ENCODE data around the gene SLC16A9.

The SLC16A9 gene

DNA sequence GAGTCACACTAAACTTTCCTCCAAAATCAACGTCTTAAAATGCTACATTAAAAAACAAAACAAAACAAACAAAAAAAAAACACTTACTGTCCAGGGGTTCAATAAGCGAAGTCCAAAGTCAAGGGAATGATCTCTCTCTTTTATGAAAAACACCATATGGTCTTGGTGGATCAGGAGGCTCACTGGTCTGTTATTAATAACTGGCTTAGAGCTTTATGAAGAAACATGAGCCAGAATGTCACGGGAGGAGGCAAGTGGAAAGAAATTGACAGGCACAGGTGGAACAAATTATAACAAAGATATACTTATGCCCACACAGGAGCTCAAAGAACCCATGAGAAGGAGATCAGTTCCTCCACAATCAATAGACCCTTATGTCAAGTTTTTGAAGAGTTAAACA, 43.6 kb upstream of the SLC16A9 start, which contains the start of gene MRLN:
Gene MRLN (minus strand): TSS at position 189 of the 400 bp plus-strand sequence.
- no peak within 1 kb of the TSS for H3K4me3 ChIP-seq (ENCODE audit: low read depth in 1 of 2, low read length in 2 of 2)
- no peaks in the 10 kb centered on the region for H3K79me2 ChIP-seq (ENCODE audit: insufficient read depth, low read length)
- H3K4me2 ChIP-seq (ENCODE audit: insufficient read depth, low read length): no peak within 1 kb of the TSS
- H3K36me3 ChIP-seq (ENCODE audit: insufficient read depth, low read length): no peaks in the 10 kb centered on the region
- no peak for DNase-seq
- H3K27me3 ChIP-seq (ENCODE audit: insufficient read depth, low read length, poor library complexity): no peaks in the 10 kb centered on the region
- H4K20me1 ChIP-seq (ENCODE audit: insufficient read depth, low read length): no peaks in the 10 kb centered on the region
- TF ChIP-seq, protein P1, sequence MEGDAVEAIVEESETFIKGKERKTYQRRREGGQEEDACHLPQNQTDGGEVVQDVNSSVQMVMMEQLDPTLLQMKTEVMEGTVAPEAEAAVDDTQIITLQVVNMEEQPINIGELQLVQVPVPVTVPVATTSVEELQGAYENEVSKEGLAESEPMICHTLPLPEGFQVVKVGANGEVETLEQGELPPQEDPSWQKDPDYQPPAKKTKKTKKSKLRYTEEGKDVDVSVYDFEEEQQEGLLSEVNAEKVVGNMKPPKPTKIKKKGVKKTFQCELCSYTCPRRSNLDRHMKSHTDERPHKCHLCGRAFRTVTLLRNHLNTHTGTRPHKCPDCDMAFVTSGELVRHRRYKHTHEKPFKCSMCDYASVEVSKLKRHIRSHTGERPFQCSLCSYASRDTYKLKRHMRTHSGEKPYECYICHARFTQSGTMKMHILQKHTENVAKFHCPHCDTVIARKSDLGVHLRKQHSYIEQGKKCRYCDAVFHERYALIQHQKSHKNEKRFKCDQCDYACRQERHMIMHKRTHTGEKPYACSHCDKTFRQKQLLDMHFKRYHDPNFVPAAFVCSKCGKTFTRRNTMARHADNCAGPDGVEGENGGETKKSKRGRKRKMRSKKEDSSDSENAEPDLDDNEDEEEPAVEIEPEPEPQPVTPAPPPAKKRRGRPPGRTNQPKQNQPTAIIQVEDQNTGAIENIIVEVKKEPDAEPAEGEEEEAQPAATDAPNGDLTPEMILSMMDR (IDR thresholded peaks at IDR 0.05; ENCODE audit: borderline replicate concordance, extremely low read depth, low read length, poor library complexity, severe bottlenecking): no peak
- no peak for TF ChIP-seq EZH2 (IDR thresholded peaks at IDR 0.05; ENCODE audit: borderline replicate concordance, low read depth, low read length, severe bottlenecking)
- no peak for ATAC-seq (ENCODE audit: insufficient read depth, low read depth)
- H3K4me1 ChIP-seq (ENCODE audit: insufficient read depth, low read length): no peaks in the 10 kb centered on the region
- H3K9me3 ChIP-seq (ENCODE audit: insufficient read depth, low read length, severe bottlenecking): no peaks in the 10 kb centered on the region
- H2AFZ ChIP-seq (ENCODE audit: low read depth, low read length): no peak within 1 kb of the TSS
- H3K27ac ChIP-seq (ENCODE audit: low read length): no peak within 1 kb of the TSS
- H3K9ac ChIP-seq (ENCODE audit: low read depth, low read length): no peak within 1 kb of the TSS

DNA sequence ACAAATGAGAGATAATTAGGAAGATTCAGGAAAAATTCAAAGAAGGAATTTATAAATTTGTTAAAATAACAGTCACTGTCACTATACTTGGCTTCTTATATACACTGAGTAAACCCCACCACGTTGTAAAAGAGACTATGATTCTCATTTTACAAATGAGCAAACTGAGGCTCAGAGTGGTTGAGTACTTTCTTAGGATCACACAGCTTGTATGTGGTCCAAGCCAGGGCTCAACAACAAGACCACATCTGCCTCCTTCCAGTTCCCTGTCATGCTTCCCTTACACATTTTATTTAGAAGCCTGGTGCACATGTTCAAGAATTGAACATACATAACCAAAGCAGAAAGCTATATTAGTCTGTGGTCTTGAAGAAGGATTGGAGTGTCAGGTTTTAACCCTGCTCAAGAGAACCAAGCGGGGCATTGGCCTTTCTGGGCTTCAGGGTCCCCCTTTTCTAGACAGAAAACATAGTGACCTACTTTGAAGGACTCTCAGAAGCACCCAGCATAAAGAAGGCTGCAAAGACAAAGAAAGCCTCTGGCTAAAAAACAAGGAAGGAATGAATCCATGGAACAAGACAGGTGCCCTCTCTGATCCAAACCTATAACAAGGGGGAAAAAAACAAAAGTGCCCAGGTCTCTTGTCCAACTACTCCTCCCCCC, 42.8 kb upstream of the SLC16A9 start:
- no peak overlapping the region for H2AFZ ChIP-seq (ENCODE audit: low read depth, low read length)
- H3K9me3 ChIP-seq (ENCODE audit: insufficient read depth, low read length, severe bottlenecking): no peaks in the 10 kb centered on the region

DNA sequence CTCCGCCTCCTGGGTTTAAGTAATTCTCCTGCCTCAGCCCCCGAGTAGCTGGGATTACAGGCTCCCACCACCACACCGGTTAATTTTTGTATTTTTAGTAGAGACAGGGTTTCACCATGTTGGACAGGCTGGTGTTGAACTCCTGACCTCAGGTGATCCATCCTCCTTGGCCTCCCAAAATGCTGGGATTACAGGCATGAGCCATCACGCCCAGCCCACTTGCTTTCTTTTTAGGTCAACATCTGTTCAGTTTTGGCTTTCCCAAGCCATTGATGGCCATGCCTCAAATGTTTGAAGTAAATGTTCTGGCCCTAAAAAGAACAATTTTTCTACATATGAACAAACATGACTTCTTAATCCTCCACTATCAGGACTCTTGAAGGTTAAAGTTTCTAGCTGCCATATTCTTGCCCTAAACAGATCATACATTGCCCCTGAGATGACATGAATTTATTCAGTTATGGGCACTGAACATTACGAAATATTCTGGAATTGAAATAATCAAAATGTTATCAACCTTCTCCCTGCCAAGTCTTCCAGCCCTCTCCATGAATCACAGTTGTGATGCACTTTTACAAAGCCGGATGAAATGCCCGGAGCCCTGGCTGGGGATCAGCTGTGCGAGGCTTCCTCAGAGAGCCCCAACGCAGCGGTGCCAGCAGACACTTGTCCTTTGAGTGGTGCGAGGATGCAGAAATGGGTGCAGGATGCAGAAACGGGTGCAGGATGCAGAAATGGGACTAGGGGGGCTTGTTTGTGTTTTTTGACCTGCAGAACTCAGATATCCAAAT, 40.7 kb upstream of the SLC16A9 start:
- DNase-seq (no peak), ATAC-seq (ENCODE audit: insufficient read depth, low read depth) (no peak)
- no peaks in the 10 kb centered on the region for H4K20me1 ChIP-seq (ENCODE audit: insufficient read depth, low read length)
- no peak overlapping the region for H3K4me3 ChIP-seq (ENCODE audit: low read depth in 1 of 2, low read length in 2 of 2)
- H3K9ac ChIP-seq (ENCODE audit: low read depth, low read length): no peak overlapping the region
- no peaks in the 10 kb centered on the region for H3K36me3 ChIP-seq (ENCODE audit: insufficient read depth, low read length)
- no peaks in the 10 kb centered on the region for H3K9me3 ChIP-seq (ENCODE audit: insufficient read depth, low read length, severe bottlenecking)
- H3K27ac ChIP-seq (ENCODE audit: low read length): no peak overlapping the region
- H3K4me2 ChIP-seq (ENCODE audit: insufficient read depth, low read length): no peak overlapping the region
- H3K4me1 ChIP-seq (ENCODE audit: insufficient read depth, low read length): no peaks in the 10 kb centered on the region
- TF ChIP-seq, protein P1 (IDR thresholded peaks at IDR 0.05; ENCODE audit: borderline replicate concordance, extremely low read depth, low read length, poor library complexity, severe bottlenecking): no peak
- no peak for TF ChIP-seq EZH2 (IDR thresholded peaks at IDR 0.05; ENCODE audit: borderline replicate concordance, low read depth, low read length, severe bottlenecking)
- no peak overlapping the region for H2AFZ ChIP-seq (ENCODE audit: low read depth, low read length)
- H3K27me3 ChIP-seq (ENCODE audit: insufficient read depth, low read length, poor library complexity): no peaks in the 10 kb centered on the region
- H3K79me2 ChIP-seq (ENCODE audit: insufficient read depth, low read length): no peaks in the 10 kb centered on the region

More for the DNA sequence above, 42.8 kb upstream of the SLC16A9 start:
- no peak for ATAC-seq (ENCODE audit: insufficient read depth, low read depth)
- H3K4me2 ChIP-seq (ENCODE audit: insufficient read depth, low read length): no peak overlapping the region
- H3K4me1 ChIP-seq (ENCODE audit: insufficient read depth, low read length): no peaks in the 10 kb centered on the region
- no peak for DNase-seq
- no peak overlapping the region for H3K4me3 ChIP-seq (ENCODE audit: low read depth in 1 of 2, low read length in 2 of 2)
- no peaks in the 10 kb centered on the region for H3K36me3 ChIP-seq (ENCODE audit: insufficient read depth, low read length)
- no peaks in the 10 kb centered on the region for H3K79me2 ChIP-seq (ENCODE audit: insufficient read depth, low read length)
- H4K20me1 ChIP-seq (ENCODE audit: insufficient read depth, low read length): no peaks in the 10 kb centered on the region
- H3K27me3 ChIP-seq (ENCODE audit: insufficient read depth, low read length, poor library complexity): no peaks in the 10 kb centered on the region
- TF ChIP-seq, protein P1 (IDR thresholded peaks at IDR 0.05; ENCODE audit: borderline replicate concordance, extremely low read depth, low read length, poor library complexity, severe bottlenecking): no peak
- TF ChIP-seq EZH2 (IDR thresholded peaks at IDR 0.05; ENCODE audit: borderline replicate concordance, low read depth, low read length, severe bottlenecking): no peak
- no peak overlapping the region for H3K27ac ChIP-seq (ENCODE audit: low read length)
- H3K9ac ChIP-seq (ENCODE audit: low read depth, low read length): no peak overlapping the region
